Mucosa of stomach (tissue), 1 donor: ENCODE measurements around the gene OTC.

ENCODE experiments used
- H3K27me3 ChIP-seq: one replicate; pipeline ENCODE4 v1.7.0; 2013; ENCODE audit warnings: mild to moderate bottlenecking, low read length; ENCODE audit not compliant: control insufficient read depth, insufficient read depth
- H3K36me3 ChIP-seq: one replicate; pipeline ENCODE4 v1.7.0; 2013; ENCODE audit warnings: low read length; ENCODE audit not compliant: control insufficient read depth, insufficient read depth
- H3K4me1 ChIP-seq: one replicate; pipeline ENCODE4 v1.7.0; 2013; ENCODE audit warnings: mild to moderate bottlenecking, low read length; ENCODE audit not compliant: control insufficient read depth, insufficient read depth
- H3K4me3 ChIP-seq: one replicate; pipeline ENCODE4 v1.7.0; 2013; ENCODE audit warnings: low read length
- H3K9ac ChIP-seq: one replicate; pipeline ENCODE4 v1.7.0; 2013; ENCODE audit warnings: mild to moderate bottlenecking, low read length, moderate library complexity
- H3K9me3 ChIP-seq: one replicate; pipeline ENCODE4 v1.7.0; 2013; ENCODE audit warnings: mild to moderate bottlenecking, low read length, moderate library complexity; ENCODE audit not compliant: control insufficient read depth
- donor health status: Pancreatic carcinoma.

Gene OTC

DNA sequence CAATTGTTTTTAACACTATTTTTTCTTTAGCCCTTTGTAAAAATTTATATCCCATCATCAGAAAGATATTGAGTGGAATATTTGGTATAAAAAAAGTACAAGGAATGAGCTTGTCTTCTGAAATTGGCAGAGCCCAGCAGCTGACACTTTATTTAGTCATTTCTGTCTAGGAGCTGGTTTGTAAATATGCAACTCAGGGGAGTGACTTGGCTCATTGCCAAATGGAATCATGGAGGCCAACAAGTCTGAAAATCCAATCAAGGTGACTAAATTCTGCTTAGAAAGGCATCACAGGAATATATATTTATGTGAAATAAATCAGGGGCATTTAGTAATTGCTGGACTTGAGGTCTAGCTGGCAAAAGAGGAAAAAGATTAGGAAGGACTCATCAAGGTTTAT lies 74.4 kb downstream of the OTC start:
- no peaks in the 10 kb centered on the region for H3K36me3 ChIP-seq
- no peaks in the 10 kb centered on the region for H3K9me3 ChIP-seq
- no peaks in the 10 kb centered on the region for H3K4me1 ChIP-seq
- no peak overlapping the region for H3K9ac ChIP-seq
- no peak overlapping the region for H3K4me3 ChIP-seq
- H3K27me3 ChIP-seq = no peaks in the 10 kb centered on the region

DNA sequence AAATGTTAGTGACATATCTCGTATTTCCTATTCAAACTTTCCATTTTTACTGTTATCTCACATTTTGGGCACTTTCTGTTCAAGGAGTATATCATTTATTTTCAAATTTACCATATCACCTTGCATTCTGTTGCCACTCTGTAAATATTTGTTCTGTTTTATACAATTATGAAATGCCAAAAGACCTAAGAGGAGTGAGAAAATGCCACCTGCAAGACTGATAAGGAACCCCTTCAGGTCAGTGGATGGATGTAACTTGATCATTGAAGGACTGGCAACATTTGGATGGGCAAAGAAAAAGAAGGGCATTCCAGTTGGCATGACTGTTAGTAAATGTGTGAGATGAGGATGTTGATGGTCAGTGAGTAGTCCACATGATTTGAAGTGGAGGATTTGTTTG lies 79.1 kb downstream of the OTC start:
- H3K9ac ChIP-seq = no peak overlapping the region
- no peaks in the 10 kb centered on the region for H3K4me1 ChIP-seq
- H3K27me3 ChIP-seq = no peaks in the 10 kb centered on the region
- no peak overlapping the region for H3K4me3 ChIP-seq
- H3K36me3 ChIP-seq = no peaks in the 10 kb centered on the region
- no peaks in the 10 kb centered on the region for H3K9me3 ChIP-seq

DNA sequence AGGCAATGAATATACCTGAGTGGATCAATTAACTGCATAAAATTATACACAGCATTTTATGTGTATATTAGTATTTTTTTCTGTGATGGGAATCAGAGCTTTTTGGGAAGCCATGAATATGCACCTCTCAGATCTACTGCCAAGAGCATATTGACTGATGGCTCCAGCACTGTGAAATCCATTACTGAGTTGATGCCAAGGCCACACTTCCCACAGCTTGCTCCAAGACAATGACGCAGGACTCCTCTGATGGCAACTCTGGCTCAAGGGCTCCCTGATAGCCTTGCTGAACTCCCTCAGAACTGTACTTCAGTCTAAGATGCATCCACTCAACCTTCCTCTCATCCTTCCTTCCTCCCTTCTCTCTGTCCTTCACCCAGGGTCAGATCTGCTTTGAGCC lies 82.7 kb downstream of the OTC start:
- Histone ChIP-seq H3K27me3 (no peaks in the 10 kb centered on the region), H3K36me3 (no peaks in the 10 kb centered on the region), H3K4me1 (no peaks in the 10 kb centered on the region), H3K9me3 (no peaks in the 10 kb centered on the region), H3K4me3 (no peak overlapping the region), H3K9ac (no peak overlapping the region)

DNA sequence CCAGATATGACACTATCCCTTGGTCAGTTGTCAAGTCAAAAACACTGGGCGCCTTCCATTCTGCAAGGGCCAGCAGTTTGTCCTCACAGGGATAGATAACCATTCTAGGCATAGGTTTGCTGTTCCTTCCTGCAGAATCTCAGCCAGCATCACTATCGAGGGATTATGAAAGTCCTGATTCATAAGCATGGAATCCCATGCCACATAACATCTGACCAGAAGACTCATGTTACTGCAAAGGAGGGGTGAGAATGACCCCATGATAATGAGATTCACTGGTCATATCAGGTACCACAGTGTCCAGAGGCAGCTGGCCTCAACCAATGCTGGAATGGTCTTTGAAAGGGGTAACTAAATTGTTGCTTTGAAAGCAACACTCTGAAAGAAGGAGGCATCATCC lies 84.7 kb downstream of the OTC start:
- Histone ChIP-seq H3K27me3 (no peaks in the 10 kb centered on the region), H3K36me3 (no peaks in the 10 kb centered on the region), H3K9me3 (no peaks in the 10 kb centered on the region), H3K9ac (no peak overlapping the region), H3K4me1 (no peaks in the 10 kb centered on the region), H3K4me3 (no peak overlapping the region)

DNA sequence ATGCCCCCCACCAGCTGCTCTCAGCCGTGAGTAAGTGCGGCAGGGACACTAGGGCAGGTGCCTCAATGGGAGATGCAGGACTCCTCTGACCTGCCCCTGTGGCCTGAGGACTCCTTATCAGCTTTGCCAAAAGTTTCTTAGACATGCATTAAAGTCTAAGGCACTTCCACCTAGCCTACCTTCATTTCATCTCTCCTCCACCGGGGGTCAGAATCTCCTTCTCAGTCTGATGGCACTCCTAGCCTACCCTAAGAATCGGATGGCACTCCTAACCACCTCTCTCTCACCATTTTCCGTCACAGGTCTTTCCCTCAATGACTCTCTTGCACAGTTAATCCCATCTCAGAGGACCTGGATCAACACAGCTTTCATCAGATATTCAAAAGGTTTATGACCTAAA lies 85.9 kb downstream of the OTC start:
- no peaks in the 10 kb centered on the region for H3K9me3 ChIP-seq
- H3K36me3 ChIP-seq = no peaks in the 10 kb centered on the region
- H3K9ac ChIP-seq = no peak overlapping the region
- no peaks in the 10 kb centered on the region for H3K27me3 ChIP-seq
- H3K4me1 ChIP-seq = no peaks in the 10 kb centered on the region
- H3K4me3 ChIP-seq = no peak overlapping the region

DNA sequence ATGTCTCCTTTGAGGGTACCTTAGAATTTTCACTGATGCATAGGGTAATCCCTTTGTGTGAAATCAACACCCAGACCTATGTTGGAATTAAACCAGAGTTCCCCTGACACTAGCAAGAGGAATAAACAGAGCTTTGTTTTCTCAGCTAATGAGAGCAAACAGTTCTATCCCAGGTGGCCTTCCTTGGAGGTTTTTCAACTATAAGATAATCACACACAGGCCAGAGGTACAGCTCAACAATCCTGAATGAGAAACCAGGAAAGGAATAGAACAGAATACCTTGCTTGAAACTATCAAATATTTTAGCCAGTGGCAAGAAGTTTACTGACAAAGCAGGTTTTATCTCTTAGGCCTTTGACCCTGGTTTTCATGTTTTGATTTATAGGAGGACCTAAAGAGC lies 100.2 kb downstream of the OTC start:
- H3K9ac ChIP-seq = no peak overlapping the region
- H3K36me3 ChIP-seq = no peaks in the 10 kb centered on the region
- H3K4me1 ChIP-seq = no peaks in the 10 kb centered on the region
- no peaks in the 10 kb centered on the region for H3K9me3 ChIP-seq
- H3K4me3 ChIP-seq = no peak overlapping the region
- H3K27me3 ChIP-seq = no peaks in the 10 kb centered on the region

DNA sequence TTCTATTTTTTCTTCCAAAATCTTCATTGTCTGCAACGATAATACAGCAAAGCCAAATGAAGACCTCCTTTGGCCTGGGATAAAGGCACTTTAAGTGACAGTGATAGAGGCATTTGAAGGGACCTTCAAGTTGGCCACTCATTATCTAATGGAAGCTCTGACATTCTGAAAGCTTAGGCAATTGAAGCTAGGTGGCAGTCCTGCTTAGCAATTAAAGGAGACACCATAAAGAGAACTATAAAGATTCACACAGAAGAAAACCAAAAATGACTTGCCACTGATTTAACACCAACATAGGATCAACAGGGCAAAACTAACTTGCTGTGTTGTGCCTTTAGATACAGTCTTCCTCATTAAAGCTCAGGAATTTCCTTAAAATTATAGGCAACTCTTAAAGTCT lies 105.7 kb downstream of the OTC start:
- Histone ChIP-seq H3K4me1 (no peaks in the 10 kb centered on the region), H3K36me3 (no peaks in the 10 kb centered on the region), H3K9me3 (no peaks in the 10 kb centered on the region), H3K4me3 (no peak overlapping the region), H3K9ac (no peak overlapping the region), H3K27me3 (no peaks in the 10 kb centered on the region)

DNA sequence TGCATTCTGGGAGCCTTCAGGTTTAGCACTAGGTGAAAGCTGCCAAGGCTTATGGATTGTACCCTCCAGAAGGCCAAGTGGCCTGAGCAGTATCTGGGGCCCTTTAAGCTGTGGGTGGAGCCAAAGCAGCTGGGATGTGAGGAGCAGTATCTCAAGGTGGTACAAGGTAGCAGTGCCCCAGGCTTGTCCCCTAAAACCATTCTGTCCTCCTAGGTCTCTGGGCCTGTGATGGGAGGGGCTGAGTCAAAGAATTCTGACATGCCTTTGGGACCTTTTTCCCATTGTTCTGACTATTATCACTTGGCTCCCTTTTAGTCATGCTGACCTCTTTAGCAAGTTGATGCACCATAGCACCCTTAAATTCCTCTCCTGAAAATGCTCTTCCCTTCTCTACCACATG lies 109.9 kb downstream of the OTC start:
- no peaks in the 10 kb centered on the region for H3K27me3 ChIP-seq
- H3K9me3 ChIP-seq = no peaks in the 10 kb centered on the region
- H3K4me1 ChIP-seq = no peaks in the 10 kb centered on the region

DNA sequence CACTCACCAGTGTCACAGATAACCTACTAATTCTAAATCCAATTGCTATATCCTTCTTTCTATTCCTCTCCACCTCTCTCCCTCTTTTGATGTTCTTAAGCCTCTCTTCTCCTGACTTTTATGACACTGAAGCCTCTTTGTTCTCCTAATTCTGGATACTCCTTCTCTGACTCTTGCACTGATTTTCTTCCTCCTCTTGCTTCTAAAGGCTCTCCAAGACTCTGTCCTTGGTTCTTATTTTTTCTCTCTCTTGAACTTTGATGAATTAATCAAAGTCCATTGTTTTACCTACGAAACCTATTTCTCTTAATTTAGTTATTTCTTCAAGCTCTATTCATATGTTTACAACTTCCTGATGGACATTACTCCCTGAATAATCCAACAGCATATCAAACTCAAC lies 113.3 kb downstream of the OTC start:
- Histone ChIP-seq H3K4me3 (no peak overlapping the region), H3K36me3 (no peaks in the 10 kb centered on the region), H3K9me3 (no peaks in the 10 kb centered on the region), H3K9ac (no peak overlapping the region), H3K27me3 (no peaks in the 10 kb centered on the region), H3K4me1 (no peaks in the 10 kb centered on the region)

More for the DNA sequence above, 109.9 kb downstream of the OTC start:
- no peaks in the 10 kb centered on the region for H3K36me3 ChIP-seq
- no peak overlapping the region for H3K9ac ChIP-seq
- H3K4me3 ChIP-seq = no peak overlapping the region

DNA sequence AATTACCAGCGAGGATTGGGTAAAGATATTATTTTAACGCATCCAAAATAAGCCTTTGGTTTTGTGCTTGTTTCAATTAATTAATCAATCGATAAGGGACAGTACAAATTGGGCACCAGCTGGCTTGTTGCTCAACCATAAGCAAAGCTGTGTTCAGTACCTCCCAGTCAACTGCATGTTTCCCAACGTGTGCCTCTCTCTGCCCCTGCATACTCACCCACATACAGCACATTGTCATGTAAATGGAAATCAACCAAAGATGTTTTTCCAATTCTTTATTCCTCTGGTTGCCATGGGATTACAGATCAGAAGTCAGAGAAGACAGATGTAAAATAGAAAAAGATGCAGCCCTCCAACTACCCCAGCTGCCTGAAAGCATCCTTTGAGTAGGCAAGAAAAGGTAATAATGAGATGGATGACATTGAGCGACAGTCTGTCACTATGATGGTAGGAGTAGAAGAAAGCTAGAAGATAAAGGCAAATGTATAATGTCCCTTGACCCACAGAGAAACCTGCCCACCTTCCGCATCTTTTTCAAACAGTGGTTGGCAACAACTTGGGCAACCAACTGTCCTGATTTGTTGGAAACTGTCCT lies 116.3 kb downstream of the OTC start:
- no peaks in the 10 kb centered on the region for H3K4me1 ChIP-seq
- no peak overlapping the region for H3K9ac ChIP-seq
- H3K9me3 ChIP-seq = no peaks in the 10 kb centered on the region
- H3K4me3 ChIP-seq = no peak overlapping the region
- H3K27me3 ChIP-seq = no peaks in the 10 kb centered on the region
- H3K36me3 ChIP-seq = no peaks in the 10 kb centered on the region
